ENCODE measurements around the gene ADGRV1.
"Not testable (repeated sequence)": the region's sequence is repeated elsewhere in the genome, so short reads cannot be mapped to it uniquely, and the experiment has no call there.

ADGRV1 gene

DNA sequence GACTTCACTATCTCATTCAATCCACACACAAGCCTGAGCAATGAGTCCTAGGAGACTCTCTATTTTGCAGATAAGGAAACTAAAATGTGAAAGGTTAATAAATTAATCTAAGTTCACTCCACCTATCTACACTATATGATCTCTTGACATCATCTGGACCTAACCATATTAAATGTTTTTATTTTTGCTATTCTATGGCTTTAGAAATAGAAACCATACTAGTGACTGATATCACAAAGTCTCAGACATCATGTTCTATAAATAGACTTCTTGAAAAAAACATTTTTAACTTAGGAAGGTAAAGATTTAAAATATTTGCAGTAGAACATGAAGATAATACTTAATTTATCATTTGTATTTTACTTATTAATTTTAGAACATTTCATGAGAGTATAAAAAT lies 9.4 kb upstream of the ADGRV1 start:
- in situ Hi-C loops (cut with MboI; ENCODE audit: low sequenced_read_pairs) = no loop called here

DNA sequence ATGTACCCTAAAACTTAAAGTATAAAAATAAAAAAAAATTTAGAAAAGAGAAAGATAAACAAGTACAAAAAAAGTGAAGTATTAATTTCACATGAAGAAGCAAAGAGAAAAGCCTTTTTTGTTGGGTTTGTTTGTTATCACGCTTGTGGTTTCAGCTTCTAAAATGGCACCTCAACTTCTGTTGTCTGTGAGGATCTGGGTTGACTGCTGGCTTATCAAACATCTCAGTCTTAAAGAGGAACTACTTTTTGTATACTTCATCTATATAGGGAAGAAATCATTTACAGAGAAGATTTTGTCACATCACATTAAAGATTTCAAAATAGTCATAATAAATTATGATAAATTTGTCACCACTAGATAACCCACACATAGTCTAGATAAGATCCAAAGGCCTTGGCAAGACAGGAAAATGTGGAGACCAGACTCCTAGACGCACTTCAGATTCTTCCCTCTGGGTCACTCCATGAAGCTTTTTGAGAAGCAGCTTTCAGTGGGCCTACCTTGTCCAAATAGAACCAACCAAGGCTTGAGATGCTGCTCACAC lies 8.8 kb upstream of the ADGRV1 start:
- in situ Hi-C loops (cut with MboI; ENCODE audit: low sequenced_read_pairs) = no loop called here

DNA sequence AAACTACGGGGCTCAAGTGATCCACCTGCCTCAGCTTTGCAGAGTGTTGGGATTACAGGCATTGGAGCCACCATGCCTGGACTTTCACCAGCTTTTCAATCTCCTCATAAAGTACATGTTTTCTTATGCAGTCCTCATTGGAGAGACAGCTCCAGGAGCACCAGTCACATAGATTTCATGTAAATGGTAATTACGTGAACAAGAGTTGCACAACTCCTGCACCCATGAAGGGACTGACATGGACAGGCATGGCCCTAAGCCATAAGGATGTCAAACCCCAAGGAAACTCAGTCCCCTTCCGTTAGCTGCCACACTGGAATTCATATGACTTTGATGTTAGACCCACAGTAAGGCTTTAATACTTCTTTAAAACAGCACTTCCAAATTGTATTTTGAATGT lies 7.6 kb upstream of the ADGRV1 start:
- in situ Hi-C loops (cut with MboI; ENCODE audit: low sequenced_read_pairs) = no loop called here

DNA sequence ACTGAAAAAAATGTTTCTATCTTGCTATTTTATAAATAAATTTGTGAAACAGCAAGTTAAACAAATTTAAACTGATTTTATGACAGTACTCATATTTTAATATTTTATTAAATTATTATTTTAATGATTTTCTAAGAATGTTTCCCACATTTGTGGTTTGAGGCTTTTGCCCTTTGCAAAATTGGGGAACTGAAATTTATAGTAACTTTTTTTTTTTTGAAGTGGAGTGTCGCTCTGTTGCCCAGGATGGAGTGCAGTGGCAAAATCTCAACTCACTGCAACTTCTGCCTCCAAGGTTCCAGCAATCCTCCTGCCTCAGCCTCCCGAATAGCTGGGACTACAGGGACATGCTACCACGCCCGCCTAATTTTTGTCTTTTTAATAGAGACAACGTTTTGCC lies 7.2 kb upstream of the ADGRV1 start:
- in situ Hi-C loops (cut with MboI; ENCODE audit: low sequenced_read_pairs) = no loop called here

DNA sequence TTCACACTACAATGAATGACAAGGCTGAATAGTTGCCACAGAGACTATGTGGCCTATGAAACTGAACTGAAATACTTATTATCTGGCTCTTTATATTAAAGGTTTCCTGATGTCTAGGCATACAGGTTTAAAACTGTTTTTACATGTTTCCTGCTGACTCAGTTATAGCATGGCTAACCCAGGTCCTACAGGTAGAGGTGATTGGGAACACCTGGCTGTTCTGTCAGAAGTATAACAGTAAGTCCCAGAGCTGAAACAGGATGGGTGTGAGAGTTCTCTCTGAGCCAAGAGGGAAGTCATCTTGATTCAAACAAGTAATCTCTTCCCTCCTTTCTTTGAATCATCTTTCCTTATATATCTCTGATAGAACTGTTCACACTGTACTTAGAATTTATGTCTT lies 4.9 kb upstream of the ADGRV1 start:
- in situ Hi-C loops (cut with MboI; ENCODE audit: low sequenced_read_pairs) = no loop called here

DNA sequence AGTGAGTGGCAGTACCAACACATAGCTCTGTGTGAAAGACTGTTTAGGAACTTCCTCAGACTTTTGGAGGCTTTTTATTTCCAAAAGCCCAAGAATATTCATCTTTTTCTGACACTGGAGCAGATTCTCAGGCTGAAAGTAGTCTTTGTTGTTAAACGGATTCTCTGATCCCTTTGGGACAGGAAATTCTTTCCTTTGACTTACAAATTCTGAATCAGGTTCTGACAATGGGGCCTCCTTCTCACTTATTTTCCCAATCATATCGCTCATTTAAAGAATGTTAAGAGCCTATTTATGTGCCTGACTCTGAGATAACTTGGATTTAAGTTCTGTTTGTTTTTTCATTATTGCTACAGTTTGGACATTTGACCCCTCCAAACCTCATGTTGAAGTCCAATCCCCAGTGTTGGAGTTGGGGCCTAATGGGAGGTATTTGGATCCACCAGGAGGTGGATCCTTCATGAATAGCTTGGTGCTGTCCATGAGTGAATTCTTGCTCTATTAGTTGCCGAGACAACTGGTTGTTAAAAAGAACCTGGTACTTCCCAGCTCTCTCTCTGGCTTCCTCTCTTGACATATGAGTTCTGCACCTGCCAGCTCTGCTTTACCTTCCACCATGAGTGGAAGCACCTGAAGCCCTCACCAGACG lies 4.1 kb upstream of the ADGRV1 start:
- in situ Hi-C loops (cut with MboI; ENCODE audit: low sequenced_read_pairs) = no loop called here

DNA sequence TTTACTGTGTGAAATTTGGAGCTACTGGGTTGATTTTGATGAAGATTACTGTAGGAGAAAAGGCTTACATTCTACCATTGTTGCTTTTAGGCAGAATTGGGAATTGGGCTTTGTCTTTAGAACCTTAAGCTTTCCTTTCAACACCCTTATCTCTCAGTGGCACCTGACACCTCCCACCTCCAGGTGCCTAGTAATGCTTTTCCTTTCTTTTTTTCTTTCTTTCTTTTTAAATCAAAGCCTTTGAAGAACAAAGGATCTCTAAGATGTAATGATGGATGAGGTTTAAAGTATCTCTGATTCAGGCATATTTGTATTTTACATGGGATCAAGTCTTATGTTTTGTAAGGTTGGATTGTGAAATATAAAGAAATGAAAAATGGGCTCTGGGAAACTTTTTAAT lies 2.9 kb upstream of the ADGRV1 start:
- in situ Hi-C loops (cut with MboI; ENCODE audit: low sequenced_read_pairs) = no loop called here

DNA sequence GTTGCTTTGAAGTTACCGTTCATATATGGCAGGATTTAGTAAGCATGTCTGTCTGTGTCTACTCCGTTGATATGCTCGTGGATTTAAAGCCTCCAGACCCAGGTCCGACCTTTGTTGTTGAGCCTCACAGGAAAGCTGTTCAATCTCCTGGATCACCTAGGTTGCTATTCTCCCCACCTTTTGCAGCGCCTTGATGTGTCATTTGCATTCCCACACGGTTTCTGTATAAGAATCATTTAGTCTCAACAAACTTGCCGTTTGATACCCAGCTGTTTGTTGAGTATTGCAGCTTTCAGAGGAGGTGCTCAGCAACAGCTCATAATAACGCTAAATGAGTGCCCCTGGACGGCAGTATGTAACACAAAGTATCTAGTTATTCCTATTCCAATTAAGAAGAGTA lies 1.2 kb upstream of the ADGRV1 start:
- in situ Hi-C loops (cut with MboI; ENCODE audit: low sequenced_read_pairs) = no loop called here

DNA sequence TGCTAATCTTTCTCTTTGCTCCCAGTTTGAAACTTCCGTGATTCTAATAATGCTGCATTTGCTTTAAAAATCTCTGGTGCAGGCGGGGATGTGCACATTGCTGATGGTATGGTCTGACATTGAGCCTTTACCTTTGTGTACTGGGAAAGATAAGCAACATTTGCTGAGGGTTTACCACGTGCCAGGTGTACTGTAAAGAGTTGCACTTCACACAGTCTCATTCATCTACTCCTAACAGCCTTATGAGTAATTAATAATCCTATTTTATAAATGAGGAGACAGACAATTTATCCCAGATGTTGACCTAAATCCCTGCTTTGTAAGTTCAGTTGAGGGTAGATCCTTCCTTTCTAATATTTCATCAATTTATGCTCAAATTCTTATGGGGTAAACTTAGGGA lies 726 bp upstream of the ADGRV1 start:
- in situ Hi-C loops (cut with MboI; ENCODE audit: low sequenced_read_pairs) = no loop called here

DNA sequence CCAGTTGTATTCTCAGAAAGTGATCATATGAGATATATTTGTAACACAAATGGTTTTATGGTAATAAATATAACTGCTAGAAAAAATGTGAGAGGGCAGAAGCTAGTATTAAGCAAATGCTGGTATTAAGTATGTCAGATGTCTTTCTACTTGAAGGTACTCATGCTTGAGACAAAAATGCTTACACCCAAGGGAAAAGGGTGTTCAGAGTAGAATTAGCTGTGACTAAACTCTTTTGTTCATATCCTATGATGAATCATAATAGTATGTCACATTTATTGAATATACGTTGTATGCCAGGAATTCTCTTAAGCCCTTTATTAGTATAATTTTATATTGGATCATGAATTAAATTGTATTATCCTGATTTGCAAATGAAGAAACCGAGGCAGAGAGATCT lies 2.2 kb downstream of the ADGRV1 start:
- in situ Hi-C loops (cut with MboI; ENCODE audit: low sequenced_read_pairs) = no loop called here

DNA sequence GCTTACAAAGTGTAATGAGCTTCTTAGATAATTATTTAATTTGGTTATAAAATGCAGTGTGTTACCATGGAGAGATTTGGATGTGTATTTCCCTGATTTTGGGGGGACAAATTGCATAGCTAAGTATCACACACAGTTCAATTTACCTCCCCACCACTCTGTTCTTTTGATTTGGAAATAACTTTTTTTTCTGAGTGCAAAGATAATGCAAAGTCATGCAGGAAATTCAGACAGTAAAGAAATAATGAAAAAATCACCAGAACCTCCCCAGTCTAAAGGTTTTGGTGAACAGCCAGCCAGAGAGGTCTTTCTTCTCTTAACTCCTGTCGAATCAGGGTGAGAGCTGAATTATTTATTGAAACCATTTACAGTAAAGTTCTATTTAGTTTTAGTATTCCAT lies 3.2 kb downstream of the ADGRV1 start:
- in situ Hi-C loops (cut with MboI; ENCODE audit: low sequenced_read_pairs) = no loop called here

DNA sequence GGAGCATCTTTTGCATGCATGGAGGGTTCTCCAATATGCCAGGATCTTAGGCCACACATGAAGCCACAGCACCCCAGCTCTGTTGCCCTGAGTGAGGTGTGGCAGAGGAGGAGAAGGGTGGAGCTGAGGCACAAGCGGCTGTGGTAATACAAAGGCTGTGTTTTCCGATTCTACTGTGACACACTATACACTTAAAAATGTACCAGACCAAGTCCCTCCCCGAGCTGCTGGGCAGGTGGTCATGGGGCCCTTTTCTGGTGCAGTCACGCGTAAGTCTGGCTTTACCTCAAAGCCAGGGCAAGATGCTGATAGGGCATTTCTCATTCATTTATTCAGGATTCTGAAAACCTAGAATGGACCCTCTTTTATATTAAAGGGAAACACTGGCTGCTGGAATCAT lies 3.7 kb downstream of the ADGRV1 start:
- in situ Hi-C loops (cut with MboI; ENCODE audit: low sequenced_read_pairs) = no loop called here

DNA sequence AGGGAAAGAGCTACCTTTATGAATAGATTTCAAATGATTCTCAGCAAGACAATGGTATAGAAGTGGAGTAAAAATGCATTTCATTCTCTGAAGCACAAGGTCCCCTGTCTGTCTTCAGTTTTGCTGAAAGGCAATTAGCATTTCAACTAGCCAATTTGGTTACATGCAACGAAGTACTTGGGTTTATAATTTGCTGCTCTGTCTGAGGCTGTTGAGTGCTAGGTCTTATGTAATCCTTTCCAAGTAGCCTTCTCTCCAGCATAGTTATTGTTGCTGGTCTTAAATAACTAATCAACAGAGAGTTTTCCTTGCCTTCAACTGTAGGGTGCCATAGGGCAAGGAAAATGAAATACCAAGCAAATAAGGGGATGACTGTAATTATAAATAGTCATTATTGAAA lies 4.5 kb downstream of the ADGRV1 start:
- in situ Hi-C loops (cut with MboI; ENCODE audit: low sequenced_read_pairs) = no loop called here

DNA sequence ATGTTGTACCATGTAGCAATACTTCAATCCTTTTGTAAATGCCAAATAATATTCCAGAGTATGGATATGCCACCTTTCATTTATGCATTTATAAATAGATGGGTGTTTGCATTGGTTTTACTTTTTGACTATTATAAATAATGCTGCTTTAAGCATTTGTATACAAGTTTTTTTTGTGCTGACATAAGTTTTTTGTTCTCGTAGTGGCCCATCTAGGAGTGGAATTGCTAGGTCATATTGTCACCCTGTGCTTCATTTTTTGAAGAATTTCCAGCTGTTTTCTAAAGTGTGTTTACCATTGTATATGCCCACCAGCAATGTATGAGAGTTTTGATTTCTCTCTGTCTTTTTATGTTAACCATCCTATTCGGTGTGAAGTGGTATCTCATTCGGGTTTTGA lies 6.9 kb downstream of the ADGRV1 start:
- in situ Hi-C loops (cut with MboI; ENCODE audit: low sequenced_read_pairs) = no loop called here

DNA sequence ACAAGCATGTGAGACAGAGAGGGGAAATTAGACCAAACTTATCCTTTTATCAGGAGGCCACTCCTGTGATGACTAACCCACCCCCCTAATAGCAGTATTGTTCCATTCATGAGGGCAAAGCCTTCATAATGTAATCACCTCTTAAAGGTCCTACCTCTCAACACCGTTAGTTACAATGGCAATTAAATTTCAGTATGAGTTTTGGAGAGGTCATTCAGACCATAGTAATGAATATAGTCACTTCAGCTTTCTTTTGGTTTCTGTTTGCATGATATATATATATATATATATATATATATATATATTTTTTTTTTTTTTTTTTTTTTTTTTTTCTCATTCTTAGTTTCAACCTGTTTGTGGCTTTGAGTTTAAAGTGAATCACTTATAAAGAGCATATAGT lies 10.5 kb downstream of the ADGRV1 start:
- in situ Hi-C loops (cut with MboI; ENCODE audit: low sequenced_read_pairs) = no loop called here

DNA sequence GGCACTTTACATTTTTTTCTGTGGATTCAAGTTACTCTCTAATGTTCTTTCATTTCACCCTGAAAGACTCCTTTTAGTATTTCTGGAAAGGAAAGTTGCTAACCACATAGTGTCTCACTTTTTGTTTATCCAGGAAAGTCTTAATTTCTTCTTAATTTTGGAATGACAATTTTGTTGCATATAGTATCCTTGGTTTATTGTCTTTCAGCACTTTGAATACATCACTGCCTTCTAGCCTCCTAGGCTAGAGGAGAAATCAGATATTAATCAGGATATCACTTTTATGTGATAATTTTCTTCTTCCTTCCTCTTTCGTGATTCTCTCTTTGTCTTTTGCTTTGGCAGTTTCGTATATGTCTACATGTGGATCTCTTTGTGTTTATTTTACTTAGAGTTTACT lies 11.4 kb downstream of the ADGRV1 start:
- in situ Hi-C loops (cut with MboI; ENCODE audit: low sequenced_read_pairs) = no loop called here

DNA sequence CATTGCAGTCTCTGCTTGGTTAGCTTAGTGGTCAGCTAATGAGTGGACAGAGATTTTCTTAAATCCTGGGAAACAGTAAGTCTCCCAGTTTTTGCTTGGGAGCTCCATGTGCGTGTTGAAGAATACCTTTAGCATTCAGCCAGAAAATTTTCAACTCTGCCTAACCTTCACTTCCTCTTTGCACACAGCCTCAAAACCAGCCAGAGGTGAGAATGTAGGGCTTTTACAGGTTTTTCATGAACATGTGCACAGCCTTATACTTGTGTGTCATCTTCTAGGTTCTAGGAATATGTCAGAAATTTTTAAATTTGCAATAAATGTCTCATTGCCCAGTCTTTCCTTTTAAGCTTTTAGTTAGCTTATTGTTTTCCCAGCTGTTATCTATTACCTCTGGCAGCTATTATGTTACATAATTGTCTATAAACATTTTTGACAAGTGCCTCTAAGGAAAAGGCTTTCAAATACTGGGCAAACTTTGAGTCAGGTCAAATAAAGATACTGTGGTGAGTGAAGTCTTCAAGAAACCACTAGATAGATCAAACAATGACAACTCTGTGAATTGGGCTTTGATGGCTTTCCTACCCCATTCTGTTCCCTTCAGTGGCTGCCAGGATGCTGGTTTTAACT lies 12.7 kb downstream of the ADGRV1 start:
- in situ Hi-C loops (cut with MboI; ENCODE audit: low sequenced_read_pairs) = no loop called here

DNA sequence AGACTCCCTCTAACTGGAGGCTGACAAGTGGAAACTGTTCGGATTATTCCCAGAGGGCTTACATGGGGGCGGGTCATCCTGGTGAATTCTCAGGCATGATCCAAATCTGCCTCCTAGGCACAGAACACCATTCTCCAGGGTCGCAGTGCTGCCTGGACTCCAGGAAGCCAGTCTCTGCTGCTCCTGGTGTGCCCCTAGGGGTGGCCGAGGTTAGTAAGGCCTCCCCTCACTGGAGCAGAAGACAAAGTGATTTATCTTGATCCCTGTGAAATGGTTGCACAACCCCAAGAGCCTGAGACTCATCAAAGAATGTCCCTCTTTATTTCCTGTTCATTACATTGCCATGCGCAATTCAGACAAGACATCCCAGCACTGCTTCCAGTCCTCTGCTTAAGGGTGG lies 17.1 kb downstream of the ADGRV1 start:
- in situ Hi-C loops (cut with MboI; ENCODE audit: low sequenced_read_pairs) = no loop called here

DNA sequence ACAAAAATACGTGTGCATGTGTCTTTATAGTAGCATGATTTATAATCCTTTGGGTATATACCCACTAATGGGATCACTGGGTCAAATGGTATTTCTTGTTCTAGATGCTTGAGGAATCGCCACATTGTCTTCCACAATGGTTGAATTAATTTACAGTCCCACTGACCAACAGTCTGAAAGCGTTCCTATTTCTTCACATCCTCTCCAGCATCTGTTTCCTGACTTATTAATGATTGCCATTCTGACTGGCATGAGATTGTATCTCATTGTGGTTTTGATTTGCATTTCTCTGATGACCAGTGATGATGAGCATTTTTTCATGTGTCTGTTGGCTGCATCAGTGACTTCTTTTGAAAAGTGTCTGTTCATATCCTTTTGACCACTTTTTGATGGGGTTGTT lies 18.0 kb downstream of the ADGRV1 start:
- in situ Hi-C loops (cut with MboI; ENCODE audit: low sequenced_read_pairs) = not testable (repeated sequence)

DNA sequence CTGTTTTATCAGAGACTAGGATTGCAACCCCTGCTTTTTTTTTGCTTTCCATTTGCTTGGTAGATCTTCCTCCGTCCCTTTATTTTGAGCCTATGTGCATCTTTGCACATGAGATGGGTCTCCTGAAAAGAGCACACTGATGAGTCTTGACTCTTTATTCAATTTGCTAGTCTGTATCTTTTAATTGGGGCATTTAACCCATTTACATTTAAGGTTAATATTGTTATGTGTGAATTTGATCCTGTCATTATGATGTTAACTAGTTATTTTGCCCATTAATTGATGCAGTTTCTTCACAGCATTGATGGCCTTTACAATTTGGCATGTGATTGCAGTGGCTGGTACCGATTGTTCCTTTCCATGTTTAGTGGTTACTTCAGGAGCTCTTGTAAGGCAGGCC lies 21.3 kb downstream of the ADGRV1 start:
- in situ Hi-C loops (cut with MboI; ENCODE audit: low sequenced_read_pairs) = not testable (repeated sequence)

DNA sequence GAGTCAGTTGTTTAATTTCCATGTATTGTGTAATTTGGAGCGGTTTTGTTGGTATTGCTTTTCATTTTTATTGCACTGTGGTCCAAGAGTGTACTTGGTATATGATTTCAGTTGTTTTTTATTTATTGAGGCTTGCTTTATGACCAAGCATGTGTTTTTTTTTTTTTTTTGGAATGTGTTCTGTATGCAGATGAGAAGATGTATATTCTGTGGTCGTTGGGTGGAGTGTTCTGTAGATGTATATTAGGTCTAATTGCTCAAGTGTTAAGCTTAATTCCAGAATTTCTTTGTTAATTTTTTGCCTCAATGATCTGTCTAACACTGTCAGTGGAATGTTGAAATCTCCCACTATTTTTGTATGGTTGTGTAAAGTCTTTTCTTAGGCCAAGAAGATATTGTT lies 23.4 kb downstream of the ADGRV1 start:
- in situ Hi-C loops (cut with MboI; ENCODE audit: low sequenced_read_pairs) = no loop called here

DNA sequence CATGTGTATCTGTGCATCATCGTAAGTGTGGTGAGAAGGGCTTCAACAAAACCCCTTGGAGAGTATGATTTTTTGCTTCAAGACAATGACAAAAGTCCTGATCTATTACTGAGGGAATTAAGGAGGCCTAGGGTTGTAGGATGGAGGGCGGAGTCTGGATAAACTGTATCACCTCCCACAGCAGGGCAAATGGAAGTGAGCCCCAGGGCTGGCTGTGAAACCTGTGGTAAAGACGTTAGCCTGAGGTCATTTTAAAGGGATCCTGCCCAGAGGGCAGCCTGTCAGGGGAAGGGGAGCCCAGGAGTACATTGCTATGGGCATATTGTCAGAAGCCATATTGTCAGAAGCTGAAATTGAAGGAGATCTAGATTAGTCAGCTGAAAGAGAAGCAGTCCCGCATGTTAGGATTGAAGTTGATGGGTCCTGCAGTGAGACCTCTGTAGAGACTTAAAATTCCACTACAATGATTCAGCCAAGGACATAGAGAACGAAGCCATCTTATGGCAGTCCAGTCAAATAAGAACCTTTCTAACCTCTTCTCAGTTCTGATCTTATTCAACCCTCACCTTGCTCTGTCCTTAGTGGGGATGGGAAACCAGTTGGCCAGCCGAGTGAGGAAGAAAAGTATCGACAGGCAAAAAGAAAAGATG lies 26.9 kb downstream of the ADGRV1 start:
- in situ Hi-C loops (cut with MboI; ENCODE audit: low sequenced_read_pairs) = no loop called here

All from hTERT RPE-1 (cell line).